ENCODE measurements around the gene OR4K5.
"Not testable (repeated sequence)": the region's sequence is repeated elsewhere in the genome, so short reads cannot be mapped to it uniquely, and the experiment has no call there.

OR4K5 gene

DNA sequence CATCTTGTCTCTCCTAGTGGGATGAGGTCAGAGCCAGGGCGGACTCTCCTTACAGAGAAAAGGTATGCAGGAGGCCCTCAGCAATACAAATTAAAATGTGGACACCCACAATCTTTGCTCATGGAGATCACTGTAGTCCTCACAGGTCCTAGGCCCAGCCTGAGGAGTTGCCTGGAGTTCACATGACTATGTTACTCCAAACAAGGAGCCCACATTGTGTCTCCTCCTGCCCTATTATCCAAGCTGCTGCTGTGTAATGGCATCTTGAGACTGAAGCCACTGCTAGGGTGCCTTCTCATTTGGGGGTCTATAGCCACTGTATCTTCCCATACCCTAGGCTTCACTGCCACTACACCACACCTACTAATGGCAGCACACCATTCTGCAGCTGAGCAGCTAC lies 21.3 kb downstream of the OR4K5 start:
- DNase-seq (ENCODE audit: low read depth): no peak
- no peak overlapping the region for H3K4me3 ChIP-seq (replicated peaks; ENCODE audit: low read depth, low read length)

DNA sequence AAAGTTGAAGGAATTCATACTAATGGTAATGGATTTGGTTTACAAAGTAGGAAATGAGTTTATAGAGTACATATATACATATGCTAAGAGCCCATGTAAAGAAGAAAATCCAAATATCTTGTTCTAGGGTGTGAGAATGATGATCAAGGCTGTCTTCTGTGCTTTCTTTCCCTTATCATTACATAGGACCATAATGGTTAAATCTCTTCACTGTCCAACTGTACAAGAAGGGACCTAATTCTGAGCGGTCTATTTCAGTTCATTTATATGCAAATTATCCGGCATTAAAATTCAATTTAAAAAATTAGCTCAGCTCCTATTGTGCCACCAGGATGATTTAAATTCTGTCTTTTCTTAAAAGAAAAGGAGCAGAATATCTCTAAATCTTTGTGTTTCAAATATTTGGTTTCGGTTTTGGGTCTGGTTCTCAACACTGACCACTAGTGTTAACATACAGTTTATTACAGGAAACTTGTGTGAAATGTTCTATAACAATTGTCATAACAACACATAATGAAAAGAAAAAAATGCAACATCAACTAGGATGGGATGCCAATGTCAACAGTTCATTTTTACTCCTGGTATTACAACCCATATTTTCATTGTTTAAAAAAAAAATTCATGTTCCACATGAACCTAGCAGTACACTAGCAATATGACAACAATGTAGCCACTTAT lies 27.1 kb downstream of the OR4K5 start:
- no peak overlapping the region for H3K4me3 ChIP-seq (replicated peaks; ENCODE audit: low read depth, low read length)
- DNase-seq (ENCODE audit: low read depth): no peak
- TF ChIP-seq, protein P1, sequence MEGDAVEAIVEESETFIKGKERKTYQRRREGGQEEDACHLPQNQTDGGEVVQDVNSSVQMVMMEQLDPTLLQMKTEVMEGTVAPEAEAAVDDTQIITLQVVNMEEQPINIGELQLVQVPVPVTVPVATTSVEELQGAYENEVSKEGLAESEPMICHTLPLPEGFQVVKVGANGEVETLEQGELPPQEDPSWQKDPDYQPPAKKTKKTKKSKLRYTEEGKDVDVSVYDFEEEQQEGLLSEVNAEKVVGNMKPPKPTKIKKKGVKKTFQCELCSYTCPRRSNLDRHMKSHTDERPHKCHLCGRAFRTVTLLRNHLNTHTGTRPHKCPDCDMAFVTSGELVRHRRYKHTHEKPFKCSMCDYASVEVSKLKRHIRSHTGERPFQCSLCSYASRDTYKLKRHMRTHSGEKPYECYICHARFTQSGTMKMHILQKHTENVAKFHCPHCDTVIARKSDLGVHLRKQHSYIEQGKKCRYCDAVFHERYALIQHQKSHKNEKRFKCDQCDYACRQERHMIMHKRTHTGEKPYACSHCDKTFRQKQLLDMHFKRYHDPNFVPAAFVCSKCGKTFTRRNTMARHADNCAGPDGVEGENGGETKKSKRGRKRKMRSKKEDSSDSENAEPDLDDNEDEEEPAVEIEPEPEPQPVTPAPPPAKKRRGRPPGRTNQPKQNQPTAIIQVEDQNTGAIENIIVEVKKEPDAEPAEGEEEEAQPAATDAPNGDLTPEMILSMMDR (IDR thresholded peaks at IDR 0.05; ENCODE audit: low read length, missing control alignments): no peak

More for the DNA sequence above, 21.3 kb downstream of the OR4K5 start:
- TF ChIP-seq, protein P1 (IDR thresholded peaks at IDR 0.05; ENCODE audit: low read length, missing control alignments): no peak

DNA sequence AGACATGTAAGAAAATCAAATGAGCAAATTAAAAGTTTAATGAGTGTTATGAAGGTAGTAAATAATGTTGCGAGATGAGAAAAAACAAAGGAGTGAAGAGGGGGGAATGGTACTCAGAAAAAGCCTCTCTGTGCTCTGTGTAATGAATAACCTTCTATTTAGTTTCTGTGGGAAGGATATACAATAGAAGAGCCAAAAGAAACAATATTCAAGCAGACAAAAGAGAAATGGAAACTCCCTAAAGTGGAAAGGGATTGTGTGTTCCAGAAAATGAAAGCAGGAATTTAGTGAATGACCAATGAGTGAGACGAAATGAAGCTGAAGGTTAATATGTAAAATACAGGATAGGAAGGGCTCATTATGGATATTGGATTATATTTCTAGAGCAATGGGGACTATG lies 28.8 kb downstream of the OR4K5 start:
- TF ChIP-seq, protein P1 (IDR thresholded peaks at IDR 0.05; ENCODE audit: low read length, missing control alignments): no peak
- no peak overlapping the region for H3K4me3 ChIP-seq (replicated peaks; ENCODE audit: low read depth, low read length)
- DNase-seq (ENCODE audit: low read depth): no peak

DNA sequence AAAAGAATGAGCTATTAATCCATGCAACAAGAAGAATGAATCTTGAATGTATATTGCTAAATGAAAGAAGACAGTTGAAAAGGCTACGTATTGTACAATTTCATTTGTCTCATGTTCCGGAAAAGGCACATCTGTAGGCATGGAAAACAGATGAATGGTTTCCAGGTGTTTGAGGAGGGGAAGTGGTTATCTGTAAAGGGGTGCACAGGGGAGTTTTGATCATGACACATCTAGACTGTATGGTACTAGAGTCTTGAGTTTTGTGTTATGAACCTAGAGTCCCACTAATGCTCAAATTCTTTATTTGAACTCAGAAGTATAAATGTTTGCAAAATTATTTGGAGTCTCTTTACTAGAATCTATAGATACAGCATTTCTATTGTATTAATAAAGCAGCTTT lies 49.3 kb downstream of the OR4K5 start:
- H3K4me3 ChIP-seq (replicated peaks; ENCODE audit: low read depth, low read length); DNase-seq (ENCODE audit: low read depth): not testable (repeated sequence)
